Neural crest cell (in vitro differentiated cells): Measurements from ENCODE around the gene PCCA. TPM values are rescaled to one million over a fixed set of nuclear protein-coding genes. Genes with fewer than 3 reads are reported as not detected.

Experiments
- DNase-seq: peaks from one replicate; pipeline ENCODE4 v3.0.0; 2021; ENCODE audit warnings: low read depth, mixed read lengths, low spot score
- H3K27ac Mint-ChIP-seq: one replicate; pipeline ENCODE4 v1.8.0; 2021; ENCODE audit warnings: mild to moderate bottlenecking, mixed read lengths; ENCODE audit not compliant: unreplicated experiment
- H3K27me3 Mint-ChIP-seq: 2 replicates; pipeline ENCODE4 v1.8.0; 2021; ENCODE audit warnings: low read depth, mild to moderate bottlenecking, mixed read lengths
- H3K36me3 Mint-ChIP-seq: 2 replicates; pipeline ENCODE4 v1.8.0; 2021; ENCODE audit warnings: low read depth, mild to moderate bottlenecking, mixed read lengths
- H3K4me1 Mint-ChIP-seq: 2 replicates; pipeline ENCODE4 v1.8.0; 2021; ENCODE audit warnings: mixed read lengths
- H3K4me3 Mint-ChIP-seq: one replicate; pipeline ENCODE4 v1.8.0; 2021; ENCODE audit warnings: mild to moderate bottlenecking, mixed read lengths
- H3K9me3 Mint-ChIP-seq: 2 replicates; pipeline ENCODE4 v1.8.0; 2021; ENCODE audit warnings: mixed read lengths
- total RNA-seq: library from RNA; stranded (reverse); gene quantifications from 2 replicates; pipeline ENCODE4 v1.2.1, GENCODE V29; 2021
- TF ChIP-seq, protein P1 (sequence below): fragments of 200-600 bp; sonication (generic); conservative IDR thresholded peaks from 2 replicates; pipeline ENCODE4 v1.5.0; 2021; ENCODE audit warnings: antibody characterized with exemption, mild to moderate bottlenecking

Gene PCCA
- total RNA-seq, 1 donor from 2014 or later: 40.6 TPM

DNA sequence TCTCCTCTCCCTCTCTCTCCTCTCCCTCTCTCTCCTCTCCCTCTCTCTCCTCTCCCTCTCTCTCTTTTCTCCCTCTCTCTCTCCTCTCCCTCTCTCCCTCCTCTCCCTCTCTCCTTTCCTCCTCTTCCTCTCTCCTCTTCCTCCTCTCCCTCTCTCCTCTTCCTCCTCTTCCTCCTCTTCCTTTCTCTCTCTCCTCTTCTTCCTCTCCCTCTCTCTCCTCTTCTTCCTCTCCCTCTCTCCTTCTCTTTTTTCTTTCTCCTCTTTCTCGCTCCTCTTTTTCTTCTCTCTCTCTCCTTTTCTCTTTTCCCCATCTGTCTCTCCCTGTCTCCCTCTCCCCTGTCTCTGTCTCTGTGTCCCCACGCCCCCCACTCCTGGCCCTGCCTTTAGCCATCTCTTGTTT is 363.0 kb downstream of the PCCA start:
- H3K4me1 Mint-ChIP-seq: peaks cover 13% of the 10 kb centered on the region
- no peak overlapping the region for H3K27ac Mint-ChIP-seq
- no peaks in the 10 kb centered on the region for H3K27me3 Mint-ChIP-seq
- peaks cover 7% of the 10 kb centered on the region for H3K36me3 Mint-ChIP-seq
- no peak overlapping the region for H3K4me3 Mint-ChIP-seq
- no peaks in the 10 kb centered on the region for H3K9me3 Mint-ChIP-seq
- no peak for DNase-seq
- TF ChIP-seq, protein P1, sequence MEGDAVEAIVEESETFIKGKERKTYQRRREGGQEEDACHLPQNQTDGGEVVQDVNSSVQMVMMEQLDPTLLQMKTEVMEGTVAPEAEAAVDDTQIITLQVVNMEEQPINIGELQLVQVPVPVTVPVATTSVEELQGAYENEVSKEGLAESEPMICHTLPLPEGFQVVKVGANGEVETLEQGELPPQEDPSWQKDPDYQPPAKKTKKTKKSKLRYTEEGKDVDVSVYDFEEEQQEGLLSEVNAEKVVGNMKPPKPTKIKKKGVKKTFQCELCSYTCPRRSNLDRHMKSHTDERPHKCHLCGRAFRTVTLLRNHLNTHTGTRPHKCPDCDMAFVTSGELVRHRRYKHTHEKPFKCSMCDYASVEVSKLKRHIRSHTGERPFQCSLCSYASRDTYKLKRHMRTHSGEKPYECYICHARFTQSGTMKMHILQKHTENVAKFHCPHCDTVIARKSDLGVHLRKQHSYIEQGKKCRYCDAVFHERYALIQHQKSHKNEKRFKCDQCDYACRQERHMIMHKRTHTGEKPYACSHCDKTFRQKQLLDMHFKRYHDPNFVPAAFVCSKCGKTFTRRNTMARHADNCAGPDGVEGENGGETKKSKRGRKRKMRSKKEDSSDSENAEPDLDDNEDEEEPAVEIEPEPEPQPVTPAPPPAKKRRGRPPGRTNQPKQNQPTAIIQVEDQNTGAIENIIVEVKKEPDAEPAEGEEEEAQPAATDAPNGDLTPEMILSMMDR: no peak

DNA sequence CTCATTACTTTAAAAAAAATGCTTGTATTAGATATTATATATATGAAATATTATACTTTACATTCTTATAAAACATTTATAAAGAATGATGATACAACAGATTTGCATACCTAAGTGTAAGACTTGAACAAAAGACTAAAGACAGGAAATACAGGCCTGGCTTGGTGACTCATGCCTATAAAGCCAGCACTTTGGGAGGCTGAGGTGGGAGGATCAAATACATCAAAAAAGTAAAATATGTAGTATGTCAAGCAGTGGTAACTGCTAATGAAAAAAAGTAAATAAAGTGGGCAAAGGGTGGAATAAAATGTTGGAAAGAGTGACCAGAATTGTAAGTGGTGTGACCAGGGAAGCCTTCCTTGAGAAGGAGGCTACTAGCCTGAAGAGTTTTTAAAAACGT is 366.0 kb downstream of the PCCA start:
- no peak for DNase-seq
- Mint-ChIP-seq H3K4me1 (peaks cover 13% of the 10 kb centered on the region), H3K27ac (no peak overlapping the region), H3K36me3 (peaks cover 6% of the 10 kb centered on the region), H3K4me3 (no peak overlapping the region), H3K9me3 (peaks cover 2% of the 10 kb centered on the region), H3K27me3 (no peaks in the 10 kb centered on the region)
- TF ChIP-seq, protein P1: no peak

DNA sequence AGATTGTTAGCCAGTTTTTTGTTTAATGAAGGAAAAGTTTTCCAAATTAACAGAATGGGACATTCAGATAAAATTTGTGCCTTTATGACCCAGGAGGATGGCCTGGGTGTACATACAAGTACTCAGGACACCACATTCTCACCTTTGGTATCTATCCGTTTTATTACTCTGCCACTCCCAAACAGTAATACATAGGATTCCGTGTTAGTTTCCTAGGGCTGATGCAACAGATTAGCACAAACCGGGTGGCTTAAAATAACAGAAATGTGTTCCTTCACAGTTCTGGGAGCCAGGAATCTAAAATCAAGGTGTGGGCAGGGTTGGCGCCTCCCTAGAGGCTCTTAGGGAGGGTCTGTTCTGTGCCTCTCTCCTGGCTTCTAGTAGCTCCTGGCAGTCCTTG is 369.8 kb downstream of the PCCA start:
- peaks cover 3% of the 10 kb centered on the region for H3K9me3 Mint-ChIP-seq
- H3K36me3 Mint-ChIP-seq: peaks cover 7% of the 10 kb centered on the region
- no peak overlapping the region for H3K27ac Mint-ChIP-seq
- TF ChIP-seq, protein P1: no peak
- H3K4me3 Mint-ChIP-seq: no peak overlapping the region
- no peaks in the 10 kb centered on the region for H3K27me3 Mint-ChIP-seq
- DNase-seq: no peak
- H3K4me1 Mint-ChIP-seq: peaks cover 20% of the 10 kb centered on the region

DNA sequence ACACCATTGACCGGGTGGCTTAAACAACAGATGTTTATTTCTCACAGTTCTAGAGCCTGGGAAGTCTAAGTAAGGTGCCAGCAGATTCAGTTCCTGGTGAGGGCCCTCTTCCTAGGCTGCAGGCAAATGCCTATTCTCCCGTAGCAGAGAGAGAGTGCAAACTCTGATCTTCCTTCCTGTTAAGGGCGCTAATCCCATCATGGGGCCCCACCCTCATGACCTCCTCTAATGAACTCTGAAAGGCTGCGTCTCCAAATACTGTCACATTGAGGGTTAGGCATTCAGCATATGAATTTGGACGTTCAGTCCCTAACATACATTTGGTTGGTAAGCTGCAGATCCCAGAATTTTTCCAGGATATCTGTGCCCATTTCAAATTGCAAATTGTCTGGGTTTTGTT is 370.9 kb downstream of the PCCA start:
- TF ChIP-seq, protein P1: no peak
- Mint-ChIP-seq H3K27me3 (no peaks in the 10 kb centered on the region), H3K27ac (no peak overlapping the region), H3K4me1 (peaks cover 20% of the 10 kb centered on the region), H3K36me3 (peaks cover 2% of the 10 kb centered on the region), H3K4me3 (no peak overlapping the region), H3K9me3 (peaks cover 3% of the 10 kb centered on the region)
- no peak for DNase-seq

DNA sequence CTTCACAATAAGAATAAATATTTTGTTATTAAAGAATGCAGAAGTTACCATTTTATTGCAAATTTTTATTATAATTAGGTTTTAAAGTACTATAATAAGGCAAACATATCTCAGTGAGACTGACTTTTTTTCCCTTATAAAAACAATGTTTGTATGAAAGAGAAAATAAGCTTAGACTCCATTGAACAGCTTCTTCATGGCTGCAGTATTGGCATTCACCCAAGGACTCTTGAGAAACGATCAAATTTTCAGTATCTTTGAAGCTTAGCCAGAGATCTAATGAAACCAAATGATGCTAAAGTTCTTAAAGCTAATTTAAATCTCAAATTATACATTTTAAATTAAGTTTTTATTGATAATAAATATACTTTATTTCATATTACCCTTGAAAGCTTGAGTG is 371.4 kb downstream of the PCCA start:
- Mint-ChIP-seq H3K36me3 (peaks cover 2% of the 10 kb centered on the region), H3K4me1 (peaks cover 16% of the 10 kb centered on the region), H3K27me3 (no peaks in the 10 kb centered on the region), H3K4me3 (no peak overlapping the region), H3K27ac (no peak overlapping the region), H3K9me3 (peaks cover 3% of the 10 kb centered on the region)
- TF ChIP-seq, protein P1: no peak
- DNase-seq: no peak

DNA sequence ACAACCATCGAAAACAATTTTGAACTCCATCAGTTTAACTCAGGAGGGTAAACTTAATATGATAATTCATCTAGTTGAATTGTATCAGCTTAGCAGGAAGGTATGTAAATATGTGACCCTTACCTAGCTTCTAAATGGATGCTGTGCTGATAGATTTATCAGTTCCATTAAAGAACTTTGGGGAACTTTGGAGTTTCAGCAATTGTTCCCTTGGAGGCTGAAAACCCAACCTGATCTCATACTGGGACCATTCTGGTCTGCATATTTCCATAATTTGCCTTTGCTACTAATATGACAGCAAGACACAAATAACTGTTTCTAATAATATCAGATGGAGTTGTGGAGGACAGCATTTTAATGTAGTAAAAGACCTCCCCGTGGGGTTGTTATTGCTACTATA is 371.9 kb downstream of the PCCA start:
- peaks cover 2% of the 10 kb centered on the region for H3K36me3 Mint-ChIP-seq
- peaks cover 15% of the 10 kb centered on the region for H3K4me1 Mint-ChIP-seq
- peaks cover 3% of the 10 kb centered on the region for H3K9me3 Mint-ChIP-seq
- DNase-seq: no peak
- TF ChIP-seq, protein P1: no peak
- no peaks in the 10 kb centered on the region for H3K27me3 Mint-ChIP-seq
- no peak overlapping the region for H3K4me3 Mint-ChIP-seq
- H3K27ac Mint-ChIP-seq: no peak overlapping the region
